Cardiac muscle cell (in vitro differentiated cells and primary cell): ENCODE results near the gene SH2D7. TPM values are rescaled to one million over a fixed set of nuclear protein-coding genes. Genes with fewer than 3 reads are reported as not detected.

Experiments used
- DNase-seq, 2 donors: peaks; one replicate each; pipeline versions ENCODE4 v3.0.0 to v3.0.0-alpha.2; 2010 to 2017; ENCODE audit warnings: low read depth in 1 of 2, low spot score in 1 of 2
- H3K27ac ChIP-seq: fragments of 200-600 bp; sonication (generic); 2 replicates; pipeline ENCODE4 v1.5.1; 2016
- H3K27me3 ChIP-seq: fragments of 200-600 bp; sonication (generic); 2 replicates; pipeline ENCODE4 v1.6.0; 2016; ENCODE audit warnings: control low read depth
- H3K36me3 ChIP-seq: fragments of 200-600 bp; sonication (generic); 2 replicates; pipeline ENCODE4 v1.5.1; 2016; ENCODE audit warnings: control low read depth
- H3K4me1 ChIP-seq: fragments of 200-600 bp; sonication (generic); 2 replicates; pipeline ENCODE4 v1.8.1; 2017; ENCODE audit warnings: low read depth, mild to moderate bottlenecking, mixed run types
- H3K4me3 ChIP-seq: fragments of 200-600 bp; sonication (generic); 2 replicates; pipeline ENCODE4 v1.5.1; 2016; ENCODE audit warnings: mild to moderate bottlenecking
- H3K9me3 ChIP-seq: fragments of 200-600 bp; sonication (generic); 2 replicates; pipeline ENCODE4 v1.5.1; 2017; ENCODE audit warnings: low read depth, mild to moderate bottlenecking, control low read depth
- CTCF ChIP-seq: IDR thresholded peaks from 2 replicates; pipeline ENCODE4 v1.5.1; 2012; ENCODE audit warnings: low read depth, mild to moderate bottlenecking, low read length
- polyA plus RNA-seq: library from polyadenylated mRNA; unstranded; fragments of >200 nt; fragmentation: Nextera tagmentation; extraction: Ambion mirVana; gene quantifications from 2 replicates; pipeline ENCODE4 v1.2.1, GENCODE V29; 2016
- total RNA-seq: library from RNA; depleted of rRNA; stranded (reverse); fragments of >200 nt; gene quantifications from 2 replicates; pipeline ENCODE4 v1.2.3, GENCODE V29; 2016

The SH2D7 gene
- total and polyA plus RNA-seq, 2 experiments from 2014 or later = 0.98 TPM; not detected in 1

GRCh38 chr15:78065973-78066946 is 26.1 kb upstream of the SH2D7 start:
- DNase-seq = no peak
- peaks cover 8% of the 10 kb centered on the region for H3K4me1 ChIP-seq

GRCh38 chr15:78067328-78068228 is 24.8 kb upstream of the SH2D7 start:
- TF ChIP-seq CTCF = no peak
- DNase-seq = no peak
- Histone ChIP-seq H3K9me3 (no peaks in the 10 kb centered on the region), H3K27me3 (no peaks in the 10 kb centered on the region), H3K27ac (no peak overlapping the region), H3K4me3 (no peak overlapping the region), H3K4me1 (no peaks in the 10 kb centered on the region), H3K36me3 (no peaks in the 10 kb centered on the region)

More at GRCh38 chr15:78065973-78066946, 26.1 kb upstream of the SH2D7 start:
- Histone ChIP-seq H3K27ac (no peak overlapping the region), H3K27me3 (no peaks in the 10 kb centered on the region), H3K9me3 (no peaks in the 10 kb centered on the region), H3K4me3 (no peak overlapping the region), H3K36me3 (no peaks in the 10 kb centered on the region)
- TF ChIP-seq CTCF = no peak

- Histone ChIP-seq H3K27ac (no peak overlapping the region), H3K36me3 (no peaks in the 10 kb centered on the region), H3K9me3 (no peaks in the 10 kb centered on the region), H3K4me3 (no peak overlapping the region), H3K27me3 (no peaks in the 10 kb centered on the region), H3K4me1 (no peaks in the 10 kb centered on the region)
- no peak for TF ChIP-seq CTCF
- DNase-seq = no peak
Observed at GRCh38 chr15:78069052-78069414, 23.3 kb upstream of the SH2D7 start.

- Histone ChIP-seq H3K4me3 (no peak overlapping the region), H3K27ac (no peak overlapping the region), H3K9me3 (no peaks in the 10 kb centered on the region), H3K36me3 (no peaks in the 10 kb centered on the region), H3K27me3 (no peaks in the 10 kb centered on the region), H3K4me1 (no peaks in the 10 kb centered on the region)
- TF ChIP-seq CTCF = no peak
- no peak for DNase-seq
Observed at GRCh38 chr15:78069462-78070029, 22.8 kb upstream of the SH2D7 start.

- H3K36me3 ChIP-seq = no peaks in the 10 kb centered on the region
- H3K27me3 ChIP-seq = no peaks in the 10 kb centered on the region
- H3K4me1 ChIP-seq = no peaks in the 10 kb centered on the region
- DNase-seq = no peak
- H3K27ac ChIP-seq = no peak overlapping the region
- no peak for TF ChIP-seq CTCF
- H3K4me3 ChIP-seq = no peak overlapping the region
- H3K9me3 ChIP-seq = no peaks in the 10 kb centered on the region
Observed at GRCh38 chr15:78070049-78070700, 22.2 kb upstream of the SH2D7 start.
